HG02852 (cell line): ENCODE data around the gene MPG.
"Not testable (repeated sequence)": the region's sequence is repeated elsewhere in the genome, so short reads cannot be mapped to it uniquely, and the experiment has no call there.

Experiments used
- ATAC-seq: cut with Tn5 transposase; IDR thresholded peaks from one replicate; pipeline ENCODE4 v1.9.1; 2021; ENCODE audit warnings: mild to moderate bottlenecking, moderate library complexity; ENCODE audit not compliant: unreplicated experiment

The MPG gene

GRCh38 chr16:106623-107324, 28.7 kb downstream of the MPG start:
- no peak for ATAC-seq

- no peak for ATAC-seq
These were observed 34.3 kb downstream of the MPG start for GRCh38 chr16:112153-112840.

- ATAC-seq = no peak
These were observed 36.3 kb downstream of the MPG start for GRCh38 chr16:114327-114726.

GRCh38 chr16:116015-116414, 38.0 kb downstream of the MPG start:
- ATAC-seq = no peak

DNA sequence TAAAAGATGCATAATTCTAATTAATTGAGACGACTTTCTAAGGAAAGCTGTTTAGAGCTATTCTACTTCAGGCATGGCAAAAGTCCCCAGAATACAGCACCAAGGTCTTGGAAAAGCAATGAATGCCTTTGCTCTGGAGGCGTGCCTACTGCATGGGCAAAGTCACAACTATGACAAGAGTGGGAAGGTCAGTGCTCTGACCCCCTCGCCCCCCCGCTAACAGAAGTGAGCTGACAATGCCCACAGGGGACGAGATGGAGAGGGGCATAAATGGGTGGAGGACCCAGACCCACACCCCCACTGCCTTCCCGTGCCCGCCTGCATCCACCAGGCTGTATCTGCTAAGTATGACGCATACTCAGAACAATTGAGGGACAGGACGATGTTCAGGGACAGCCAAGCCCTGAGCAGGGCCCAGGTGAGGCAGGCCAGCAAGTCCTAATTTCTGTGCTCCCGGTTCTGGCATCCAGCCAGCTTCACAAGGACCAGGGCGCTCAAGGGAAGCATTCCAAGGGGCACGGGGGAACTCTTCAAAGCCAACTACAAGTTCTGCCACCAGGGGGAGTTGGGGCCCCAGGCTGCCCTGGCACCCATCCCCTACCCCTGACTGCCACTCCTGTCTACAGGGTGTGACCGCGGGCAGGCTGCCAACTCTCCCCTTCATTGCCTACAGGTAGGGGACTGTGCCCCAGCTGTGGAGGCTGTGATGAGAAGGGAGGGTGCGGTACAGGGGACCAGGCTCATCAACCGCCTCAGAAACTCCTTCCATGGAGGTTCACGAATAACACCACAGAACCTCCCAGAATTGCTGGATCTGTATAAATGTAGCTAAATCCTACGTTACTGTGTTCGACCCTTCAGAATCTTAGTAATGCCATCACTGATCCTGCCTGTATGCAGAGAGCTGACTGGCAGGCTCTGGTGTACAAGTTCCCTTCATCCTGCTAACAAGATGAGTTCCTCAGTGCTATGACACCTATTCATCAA, 39.6 kb downstream of the MPG start:
- ATAC-seq = no peak

DNA sequence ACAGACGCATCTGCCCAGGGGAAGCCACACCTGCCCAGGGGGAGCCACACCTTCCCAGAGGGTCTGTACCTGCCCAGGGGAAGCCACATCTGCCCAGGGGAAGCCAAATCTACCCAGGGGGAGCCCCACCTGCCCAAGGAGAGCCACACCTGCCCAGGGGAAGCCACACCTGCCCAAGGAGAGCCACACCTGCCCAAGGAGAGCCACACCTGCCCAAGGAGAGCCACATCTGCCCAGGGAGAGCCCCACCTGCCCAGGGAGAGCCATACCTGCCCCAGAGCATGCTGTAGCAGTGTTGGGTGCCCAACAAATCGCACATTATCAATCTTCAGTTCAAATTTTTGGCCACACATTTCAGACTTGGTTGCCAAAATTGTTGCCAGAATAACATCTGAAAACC, 40.8 kb downstream of the MPG start:
- ATAC-seq = no peak

- no peak for ATAC-seq
These were observed 41.3 kb downstream of the MPG start for GRCh38 chr16:119295-119694.

DNA sequence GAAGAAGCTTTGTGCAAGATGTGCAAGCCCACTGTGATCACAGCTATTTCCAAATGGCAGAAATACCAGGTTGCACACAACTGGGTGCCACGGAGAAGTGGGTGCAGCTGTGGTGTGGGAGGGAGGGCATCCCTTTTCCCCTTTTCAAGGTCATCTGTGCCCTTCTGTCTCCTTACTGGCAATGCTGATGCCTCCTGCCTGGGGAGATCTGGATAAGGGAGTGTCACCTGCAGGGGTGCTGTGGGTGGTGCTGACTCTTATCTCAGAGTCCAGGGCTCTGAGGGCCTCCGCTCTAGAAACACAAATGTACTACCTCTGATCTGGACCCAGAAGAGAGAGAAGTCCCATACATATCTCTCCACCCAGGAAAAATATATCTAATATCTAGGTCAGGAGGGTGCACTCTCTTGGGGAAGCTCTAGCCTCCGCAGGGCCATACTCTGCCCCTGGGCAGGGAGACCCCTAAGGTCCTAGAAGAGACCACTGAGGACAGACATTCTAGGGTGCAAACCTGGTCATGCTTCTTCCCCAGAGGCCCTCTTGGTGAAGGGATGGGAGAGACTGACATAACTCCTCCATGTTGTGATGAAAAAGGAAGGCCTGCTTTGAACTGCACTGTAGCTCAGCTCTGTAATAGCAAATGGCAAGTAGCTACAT, 41.9 kb downstream of the MPG start:
- no peak for ATAC-seq

DNA sequence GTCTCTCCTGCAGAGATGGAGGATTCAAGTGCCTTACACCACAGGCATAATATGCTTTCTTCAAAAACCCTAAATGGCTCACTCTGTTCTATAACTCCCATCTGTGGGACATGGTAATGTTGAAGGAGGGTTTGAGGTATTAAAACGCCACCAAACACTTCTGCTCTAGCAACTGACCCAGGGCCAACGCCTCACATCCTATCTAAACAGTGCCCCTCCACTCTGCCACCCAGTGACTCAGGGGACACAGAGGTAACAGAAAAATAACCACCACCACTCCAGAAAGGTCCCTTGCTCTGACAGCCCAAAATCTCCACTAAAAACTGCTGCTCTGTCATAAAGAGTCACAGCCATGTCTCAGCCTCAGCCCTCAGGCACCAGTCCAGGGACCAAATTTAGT, 42.7 kb downstream of the MPG start:
- ATAC-seq = no peak

DNA sequence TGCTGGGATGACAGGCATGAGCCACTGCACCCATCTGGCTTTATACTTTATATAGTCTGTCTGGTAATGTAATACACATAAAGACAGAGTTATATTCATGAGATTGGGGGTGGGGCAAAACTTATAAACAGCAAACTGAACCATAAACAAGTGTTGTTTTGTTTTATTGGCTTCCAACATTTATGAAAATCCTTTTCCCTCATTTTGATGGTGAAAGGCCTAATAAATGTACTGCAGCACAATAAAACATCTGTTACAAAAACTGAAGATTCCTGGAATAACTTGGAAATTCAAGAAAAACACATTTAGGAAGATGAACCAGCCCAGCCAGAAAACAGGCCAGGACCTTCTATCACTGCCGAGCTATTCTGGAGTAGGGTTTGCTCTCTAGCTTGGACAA, 44.3 kb downstream of the MPG start:
- ATAC-seq = no peak

DNA sequence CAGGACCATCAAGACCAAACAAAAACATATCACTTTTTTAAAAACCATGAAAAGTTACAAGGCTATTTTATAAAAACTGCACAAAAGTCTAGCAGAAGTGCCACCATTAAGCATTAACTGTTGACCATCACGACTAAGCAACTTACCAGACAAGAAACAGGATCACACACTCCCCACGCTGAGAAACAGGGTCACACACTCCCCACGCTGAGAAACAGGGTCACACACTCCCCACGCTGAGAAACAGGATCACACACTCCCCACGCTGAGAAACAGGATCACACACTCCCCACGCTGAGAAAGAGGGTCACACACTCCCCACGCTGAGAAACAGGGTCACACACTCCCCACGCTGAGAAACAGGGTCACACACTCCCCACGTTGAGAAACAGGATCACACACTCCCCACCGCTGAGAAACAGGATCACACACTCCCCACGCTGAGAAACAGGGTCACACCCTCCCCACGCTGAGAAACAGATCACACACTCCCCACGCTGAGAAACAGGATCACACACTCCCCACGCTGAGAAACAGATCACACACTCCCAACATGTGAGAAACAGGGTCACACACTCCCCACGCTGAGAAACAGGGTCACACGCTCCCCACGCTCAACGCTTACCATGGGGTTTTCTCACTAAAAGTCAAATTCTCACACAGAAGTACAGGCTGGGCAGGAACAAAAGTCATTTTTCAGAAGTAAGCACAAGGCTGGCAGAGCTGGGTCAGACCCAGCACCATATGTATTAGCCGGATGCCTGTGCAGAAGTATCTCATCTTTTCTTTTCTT, 45.7 kb downstream of the MPG start:
- not testable (repeated sequence) for ATAC-seq

DNA sequence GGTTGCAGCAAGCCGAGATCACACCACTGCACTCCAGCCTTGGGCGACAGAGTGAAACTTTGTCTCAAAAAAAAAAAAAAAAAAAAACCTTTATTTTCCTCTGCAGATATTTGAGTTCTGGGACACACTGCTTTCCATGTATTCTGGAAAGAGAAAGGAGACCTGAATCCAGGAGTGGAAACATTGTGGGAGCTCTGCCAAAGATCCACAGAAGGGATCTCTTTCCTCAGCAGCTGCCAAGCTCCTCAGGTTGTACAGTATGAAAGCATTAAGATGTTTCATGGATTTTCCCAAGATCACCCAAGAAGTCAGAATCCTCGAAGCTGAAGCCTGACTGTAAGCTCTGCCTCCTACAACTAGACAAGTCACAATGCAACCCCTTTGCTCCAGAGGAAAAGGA, 47.0 kb downstream of the MPG start:
- no peak for ATAC-seq

- no peak for ATAC-seq
These were observed 51.0 kb downstream of the MPG start for GRCh38 chr16:129075-129474.

DNA sequence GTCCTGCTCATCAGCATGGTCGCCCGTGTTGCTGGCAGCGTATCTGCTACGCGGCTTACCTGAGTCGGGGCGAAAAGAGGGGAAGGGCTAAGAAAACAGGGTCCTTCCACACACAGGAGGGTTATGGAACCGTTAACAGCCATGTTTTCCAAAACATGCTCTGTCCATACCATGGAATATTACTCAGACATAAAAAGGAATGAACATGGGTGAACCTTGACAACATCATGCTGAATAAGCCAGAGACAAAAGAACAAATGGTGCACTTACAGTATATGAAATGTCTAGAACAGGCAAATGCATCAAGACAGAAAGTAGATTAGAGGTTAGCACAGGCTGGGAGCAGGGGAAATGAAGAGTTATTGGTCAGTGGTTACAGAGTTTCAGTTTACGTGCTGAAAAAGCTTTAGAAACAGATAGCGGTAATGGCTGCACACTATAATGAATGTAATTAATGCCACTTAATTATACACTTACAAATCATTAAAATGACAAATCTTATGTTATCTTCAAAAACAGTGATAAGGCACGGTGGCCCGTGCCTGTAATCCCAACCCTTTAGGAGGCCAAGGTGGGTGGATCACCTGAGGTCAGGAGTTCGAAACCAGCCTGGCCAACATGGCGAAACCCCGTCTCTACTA, 52.6 kb downstream of the MPG start:
- no peak for ATAC-seq

DNA sequence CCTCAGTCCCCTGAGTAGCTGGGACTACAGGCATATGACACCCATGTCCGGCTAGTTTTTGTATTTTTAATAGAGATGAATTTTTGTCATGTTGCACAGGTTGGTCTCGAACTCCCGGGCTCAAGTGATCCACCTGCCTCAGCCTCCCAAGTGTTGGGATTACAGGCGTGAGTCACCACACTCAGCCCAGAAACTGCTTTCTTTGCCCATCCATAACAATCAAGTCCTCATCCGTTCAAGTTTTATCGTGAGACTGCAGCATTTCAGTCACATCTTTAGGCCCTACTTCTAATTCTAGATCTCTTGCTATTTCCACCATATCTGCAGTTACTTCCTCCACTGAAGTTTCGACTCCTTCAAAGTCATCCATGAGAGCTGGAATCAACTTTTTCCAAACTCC, 54.1 kb downstream of the MPG start:
- no peak for ATAC-seq

DNA sequence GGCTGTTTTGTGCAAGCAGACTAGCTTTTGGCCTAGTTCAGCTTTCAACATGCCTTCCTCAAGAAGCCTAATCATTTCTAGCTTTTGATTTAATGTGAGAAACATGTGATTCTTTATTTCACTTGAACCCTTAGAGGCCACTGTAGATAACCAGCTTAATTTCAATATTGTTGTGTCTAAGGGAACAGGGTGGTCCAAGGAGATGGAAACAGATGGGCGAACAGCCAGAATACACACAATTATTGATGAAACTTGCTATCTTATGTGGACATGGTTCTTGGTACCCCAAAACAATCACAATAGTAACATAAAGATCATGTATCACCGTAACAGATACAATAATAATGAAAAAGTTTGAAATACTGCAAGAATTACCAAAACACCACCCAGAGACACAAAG, 55.7 kb downstream of the MPG start:
- ATAC-seq = no peak
